Transverse colon (tissue), 4 donors: Measurements from ENCODE around the gene RBMY1B. TPM values are rescaled to one million over a fixed set of nuclear protein-coding genes. Genes with fewer than 3 reads are reported as not detected.
"Not testable (repeated sequence)": the region's sequence is repeated elsewhere in the genome, so short reads cannot be mapped to it uniquely, and the experiment has no call there.

Experiments used
- DNase-seq: peaks from one replicate; pipeline ENCODE4 v3.0.0-alpha.2; 2019
- H3K27ac ChIP-seq, 4 donors: fragments of 200-600 bp; sonication (generic); 2 replicates each; pipeline ENCODE4 v1.5.1; 2016 to 2018; ENCODE audit warnings: inconsistent platforms in 4 of 4
- H3K27me3 ChIP-seq: fragments of 200-600 bp; sonication (generic); 2 replicates; pipeline ENCODE4 v1.5.1; 2017; ENCODE audit warnings: inconsistent platforms
- H3K36me3 ChIP-seq, 4 donors: fragments of 200-600 bp; sonication (generic); 2 replicates each; pipeline ENCODE4 v1.5.1; 2017 to 2019; ENCODE audit warnings: inconsistent platforms in 4 of 4
- H3K4me1 ChIP-seq, 4 donors: fragments of 200-600 bp; sonication (generic); 2 replicates each; pipeline ENCODE4 v1.5.1; 2017 to 2020; ENCODE audit warnings: inconsistent platforms in 4 of 4
- H3K4me3 ChIP-seq, 4 donors: fragments of 200-600 bp; sonication (generic); 1 replicate in 1 of 4; 2 replicates in 3 of 4; pipeline versions ENCODE4 v1.5.1 to v1.6.1; 2017 to 2019; ENCODE audit warnings: inconsistent platforms in 4 of 4
- H3K9me3 ChIP-seq, 2 donors: fragments of 200-600 bp; sonication (generic); 2 replicates each; pipeline ENCODE4 v1.5.1; 2017 to 2019; ENCODE audit warnings: inconsistent platforms in 2 of 2
- CTCF ChIP-seq, 5 experiments: fragments of 200-600 bp in 3 of 5; fragments of 450-650 bp in 2 of 5; sonication (generic) in 3 of 5; IDR thresholded peaks; 1 replicate in 2 of 5; 2 replicates in 3 of 5; pipeline ENCODE4 v1.5.1; 2016 to 2017; ENCODE audit warnings: antibody characterized with exemption in 5 of 5, inconsistent platforms in 3 of 5, mild to moderate bottlenecking in 2 of 5, moderate library complexity in 1 of 5
- EP300 ChIP-seq: sonication (generic); formaldehyde crosslinking; IDR thresholded peaks from one replicate; pipeline ENCODE4 v1.6.1; 2017; ENCODE audit warnings: antibody characterized with exemption, low read depth
- POLR2A ChIP-seq: fragments of 450-650 bp; IDR thresholded peaks from one replicate; pipeline ENCODE4 v1.6.1; 2016; ENCODE audit warnings: antibody characterized with exemption, mild to moderate bottlenecking, moderate library complexity
- POLR2AphosphoS5 ChIP-seq, 3 donors: sonication (generic); formaldehyde crosslinking; IDR thresholded peaks; one replicate each; pipeline ENCODE4 v1.6.1; 2016; ENCODE audit warnings: antibody characterized with exemption in 3 of 3
- WGBS, 2 donors: methylation state at CpG; one replicate each; pipeline ENCODE4 v1.1.5; 2018; ENCODE audit warnings: low coverage in 1 of 2; 5-methylcytosine and 5-hydroxymethylcytosine counted together
- in situ Hi-C, 4 donors: fragments of 200-750 bp; cut with MboI; loops; one replicate each; pipeline versions ENCODE4 v1.15.0 to v1.15.1; 2017; ENCODE audit warnings: low sequenced_read_pairs in 3 of 4, low pct_ligation_motif_present in 1 of 4, low pct_unique_long_range_greater_than_20kb in 1 of 4
- intact Hi-C: fragments of 100-400 bp; cut with DNase I; formaldehyde crosslinking; loops from one replicate; pipeline ENCODE4 v1.15.1; 2023; ENCODE audit warnings: low total_unique reads
- total RNA-seq, 4 donors: library from RNA; depleted of rRNA; stranded (reverse); fragments of >200 nt; gene quantifications; one replicate each; pipeline ENCODE4 v1.1.0, GENCODE V29; 2016

The RBMY1B gene
- total RNA-seq: not detected

GRCh38 chrY:21511038-21511437 lies at the start of gene RBMY1B:
RBMY1B (plus strand) TSS chrY:21511338; CDS start chrY:21513351, 2,013 bp downstream.
- WGBS, 2 donors: no CpG with 5 or more reads among the region's 28 CpGs

GRCh38 chrY:21462915-21463314 lies 48.2 kb upstream of the RBMY1B start:
- in situ Hi-C loops, H3K9me3 ChIP-seq, H3K4me1 ChIP-seq, H3K27me3 ChIP-seq, H3K36me3 ChIP-seq, H3K27ac ChIP-seq, DNase-seq, H3K4me3 ChIP-seq, intact Hi-C loops: not testable (repeated sequence)
- WGBS, 2 donors: 86% methylated on average over 1 of the region's 1 CpG; no CpG with 5 or more reads in 1 of the 2 donors

More at GRCh38 chrY:21511038-21511437, at the start of gene RBMY1B:
- in situ Hi-C loops, H3K4me1 ChIP-seq, DNase-seq, H3K4me3 ChIP-seq, H3K9me3 ChIP-seq, H3K27ac ChIP-seq, H3K36me3 ChIP-seq, intact Hi-C loops, H3K27me3 ChIP-seq: not testable (repeated sequence)

- H3K27me3 ChIP-seq: no peaks in the 10 kb centered on the region
- H3K9me3 ChIP-seq: no peaks in the 10 kb centered on the region
- in situ Hi-C loops (no loop called here), intact Hi-C loops (no loop called here)
- WGBS, 2 donors: no CpG with 5 or more reads among the region's 1 CpG
- H3K36me3 ChIP-seq: no peaks in the 10 kb centered on the region
- DNase-seq: no peak
- no peak overlapping the region for H3K27ac ChIP-seq
- no peak for TF ChIP-seq EP300
- no peak for TF ChIP-seq POLR2AphosphoS5 (IDR thresholded peaks at IDR 0.05)
- TF ChIP-seq POLR2A: no peak
- TF ChIP-seq CTCF (IDR thresholded peaks at IDR 0.05): no peak
- no peaks in the 10 kb centered on the region for H3K4me1 ChIP-seq
- H3K4me3 ChIP-seq: no peak overlapping the region
Observed at GRCh38 chrY:21482967-21483366, 28.2 kb upstream of the RBMY1B start.

GRCh38 chrY:21534579-21534978 lies 23.4 kb downstream of the RBMY1B start, which contains the start of gene RBMY1A1:
RBMY1A1 (plus strand) TSS chrY:21534879; CDS start chrY:21536892, 2,013 bp downstream.
- DNase-seq, H3K27ac ChIP-seq, H3K36me3 ChIP-seq, in situ Hi-C loops, H3K9me3 ChIP-seq, H3K4me1 ChIP-seq, H3K4me3 ChIP-seq, H3K27me3 ChIP-seq, intact Hi-C loops: not testable (repeated sequence)
- no CpG with 5 or more reads among the region's 28 CpGs for WGBS, 2 donors

- intact Hi-C loops, H3K27ac ChIP-seq, H3K4me1 ChIP-seq, H3K9me3 ChIP-seq, H3K4me3 ChIP-seq, DNase-seq, in situ Hi-C loops, H3K36me3 ChIP-seq, H3K27me3 ChIP-seq: not testable (repeated sequence)
- WGBS, 2 donors: no CpG with 5 or more reads among the region's 5 CpGs
Observed at GRCh38 chrY:21559316-21559984, 48.3 kb downstream of the RBMY1B start.

Other genes starting within 250 kb of the RBMY1B start
- gene RBMY1A1, start 23.5 kb downstream of the RBMY1B start, total RNA-seq: not detected